Calu3 (cell line): ENCODE data around the gene KCNK15. TPM values are rescaled to one million over a fixed set of nuclear protein-coding genes. Genes with fewer than 3 reads are reported as not detected.

ENCODE experiments used
- BruUV-seq: library from RNA; stranded (reverse); fragments of 400-500 nt; replicated peaks from 2 replicates; lab custom pipeline; 2021; lab: Mats Ljungman, UMichigan
- CTCF ChIA-PET: fragments of 300-600 bp; sonication (Branson Sonifier 250); formaldehyde crosslinking; loops from one replicate; lab custom pipeline; 2022; ENCODE audit warnings: antibody characterized with exemption; lab: Charles Lee
- DNase-seq: peaks from one replicate; pipeline ENCODE4 v3.0.0; 2022
- H3K27ac Mint-ChIP-seq: one replicate; pipeline ENCODE4 v1.8.0; 2022; ENCODE audit warnings: mixed read lengths; ENCODE audit not compliant: unreplicated experiment
- H3K27me3 Mint-ChIP-seq: one replicate; pipeline ENCODE4 v1.8.0; 2022; ENCODE audit warnings: mixed read lengths; ENCODE audit not compliant: unreplicated experiment
- H3K36me3 Mint-ChIP-seq: one replicate; pipeline ENCODE4 v1.8.0; 2022; ENCODE audit warnings: mild to moderate bottlenecking, moderate library complexity, mixed read lengths; ENCODE audit not compliant: insufficient read depth, unreplicated experiment
- H3K4me1 Mint-ChIP-seq: one replicate; pipeline ENCODE4 v1.8.0; 2022; ENCODE audit warnings: mild to moderate bottlenecking, low read depth, mixed read lengths; ENCODE audit not compliant: unreplicated experiment
- H3K4me3 Mint-ChIP-seq: one replicate; pipeline ENCODE4 v1.8.0; 2022; ENCODE audit warnings: mild to moderate bottlenecking, low read depth, moderate library complexity, mixed read lengths; ENCODE audit not compliant: unreplicated experiment
- H3K9me3 Mint-ChIP-seq: one replicate; pipeline ENCODE4 v1.8.0; 2022; ENCODE audit warnings: low read depth, mixed read lengths; ENCODE audit not compliant: unreplicated experiment
- intact Hi-C: fragments of 100-400 bp; cut with micrococcal nuclease; formaldehyde crosslinking; loops from one replicate; pipeline ENCODE4 v1.10.0; 2022; ENCODE audit not compliant: unreplicated experiment
- total RNA-seq: library from RNA; stranded (reverse); gene quantifications from 2 replicates; pipeline ENCODE4 v1.2.3, GENCODE V29; 2022
- TF ChIP-seq, protein P1 (sequence below): fragments of 200-600 bp; IDR thresholded peaks from one replicate; pipeline ENCODE4 v1.8.0; 2022; ENCODE audit warnings: antibody characterized with exemption; ENCODE audit not compliant: unreplicated experiment

KCNK15 gene
- total RNA-seq, 1 experiment from 2014 or later = 1.5 TPM

DNA sequence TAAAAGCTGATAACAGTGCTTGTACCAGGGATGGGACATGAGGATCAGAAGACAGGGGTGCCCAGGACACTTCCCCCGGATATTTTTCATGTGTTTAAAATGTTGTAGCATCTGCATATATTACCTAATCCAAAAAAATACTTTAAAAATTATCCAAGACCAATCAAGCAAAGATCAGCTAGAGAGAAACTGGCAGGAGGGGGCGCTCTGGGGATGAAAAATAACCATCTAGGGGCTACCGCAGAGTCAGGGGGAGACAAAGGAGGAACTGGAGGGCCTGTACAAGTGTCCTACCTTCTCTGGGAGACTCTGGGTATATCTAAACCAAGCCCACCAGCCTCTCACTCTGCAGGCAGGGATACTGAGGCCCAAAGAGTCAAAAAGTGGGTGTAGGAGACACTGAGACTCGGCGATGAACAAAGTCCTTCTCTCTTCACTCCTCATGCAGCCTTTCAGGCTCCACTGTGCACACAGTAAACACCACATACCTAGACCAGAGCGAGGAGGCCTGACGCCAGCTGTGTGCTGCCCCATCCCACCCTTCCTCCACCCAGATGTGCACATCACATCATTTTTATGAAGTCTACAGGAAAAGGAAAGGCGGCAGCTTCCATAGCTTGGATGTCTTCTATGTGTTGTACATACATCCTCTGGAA lies 54.9 kb downstream of the KCNK15 start:
- no peak for DNase-seq
- TF ChIP-seq, protein P1, sequence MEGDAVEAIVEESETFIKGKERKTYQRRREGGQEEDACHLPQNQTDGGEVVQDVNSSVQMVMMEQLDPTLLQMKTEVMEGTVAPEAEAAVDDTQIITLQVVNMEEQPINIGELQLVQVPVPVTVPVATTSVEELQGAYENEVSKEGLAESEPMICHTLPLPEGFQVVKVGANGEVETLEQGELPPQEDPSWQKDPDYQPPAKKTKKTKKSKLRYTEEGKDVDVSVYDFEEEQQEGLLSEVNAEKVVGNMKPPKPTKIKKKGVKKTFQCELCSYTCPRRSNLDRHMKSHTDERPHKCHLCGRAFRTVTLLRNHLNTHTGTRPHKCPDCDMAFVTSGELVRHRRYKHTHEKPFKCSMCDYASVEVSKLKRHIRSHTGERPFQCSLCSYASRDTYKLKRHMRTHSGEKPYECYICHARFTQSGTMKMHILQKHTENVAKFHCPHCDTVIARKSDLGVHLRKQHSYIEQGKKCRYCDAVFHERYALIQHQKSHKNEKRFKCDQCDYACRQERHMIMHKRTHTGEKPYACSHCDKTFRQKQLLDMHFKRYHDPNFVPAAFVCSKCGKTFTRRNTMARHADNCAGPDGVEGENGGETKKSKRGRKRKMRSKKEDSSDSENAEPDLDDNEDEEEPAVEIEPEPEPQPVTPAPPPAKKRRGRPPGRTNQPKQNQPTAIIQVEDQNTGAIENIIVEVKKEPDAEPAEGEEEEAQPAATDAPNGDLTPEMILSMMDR = peak; percentile 26
- no peaks in the 10 kb centered on the region for H3K4me1 Mint-ChIP-seq
- H3K4me3 Mint-ChIP-seq = no peak overlapping the region
- CTCF ChIA-PET = interaction anchor here (0.6 to 1.0 kb wide), 2 partner anchors 29 to 88 kb away, joined by 4 to 5 read pairs; no protein-coding TSS in a partner anchor
- intact Hi-C loops = no loop called here
- BruUV-seq = no TSS peak
- H3K9me3 Mint-ChIP-seq = no peaks in the 10 kb centered on the region
- no peaks in the 10 kb centered on the region for H3K36me3 Mint-ChIP-seq
- H3K27ac Mint-ChIP-seq = no peak overlapping the region
- peaks cover 69% of the 10 kb centered on the region for H3K27me3 Mint-ChIP-seq

Other genes with a start within 250 kb of the KCNK15 start
- gene SERINC3, start 223.8 kb upstream of the KCNK15 start, total RNA-seq = 159 and 173 TPM in 2 replicates
- 6.6 and 7.5 TPM in 2 replicates for gene PKIG, start 163.3 kb upstream of the KCNK15 start, total RNA-seq
- 7.5 and 8.9 TPM in 2 replicates for gene ADA, start 94.2 kb upstream of the KCNK15 start, total RNA-seq
- 0.94 and 1.9 TPM in 2 replicates for gene CCN5, start 30.5 kb upstream of the KCNK15 start, total RNA-seq
- gene RIMS4, start 64.7 kb downstream of the KCNK15 start, total RNA-seq = 0.40 and 0.91 TPM in 2 replicates
- gene YWHAB, start 139.8 kb downstream of the KCNK15 start, total RNA-seq = 377 and 384 TPM in 2 replicates
- gene PABPC1L, start 164.2 kb downstream of the KCNK15 start, total RNA-seq = 172 and 182 TPM in 2 replicates
- 61.1 TPM in 2 replicates for gene TOMM34, start 214.5 kb downstream of the KCNK15 start, total RNA-seq
- gene STK4, start 220.6 kb downstream of the KCNK15 start, total RNA-seq = 53.1 and 58.3 TPM in 2 replicates